ENCODE data around the gene MRPL53.

The MRPL53 gene

GRCh38 chr2:74424139-74424992 is 48.1 kb downstream of the MRPL53 start:
- DNase-seq: no peak

GRCh38 chr2:74423231-74424095 is 49.0 kb downstream of the MRPL53 start:
- DNase-seq: no peak

Data from femur (tissue), 1 donor.